Left ventricle myocardium inferior (tissue), 1 donor: ENCODE measurements around the gene PLSCR4. TPM values are rescaled to one million over a fixed set of nuclear protein-coding genes. Genes with fewer than 3 reads are reported as not detected.

ENCODE experiments used
- DNase-seq: peaks from one replicate; pipeline ENCODE4 v3.0.0-alpha.2; 2020
- H3K27ac ChIP-seq: fragments of 200-600 bp; replicated peaks from 2 replicates; pipeline ENCODE4 v1.8.0; 2021
- H3K27me3 ChIP-seq: fragments of 200-600 bp; 2 replicates; pipeline ENCODE4 v1.8.0; 2021; ENCODE audit warnings: low read depth
- H3K36me3 ChIP-seq: fragments of 200-600 bp; 2 replicates; pipeline ENCODE4 v1.8.0; 2021
- H3K4me1 ChIP-seq: fragments of 200-600 bp; 2 replicates; pipeline ENCODE4 v1.8.0; 2021
- H3K4me3 ChIP-seq: fragments of 200-600 bp; 2 replicates; pipeline ENCODE4 v1.8.0; 2021; ENCODE audit warnings: mild to moderate bottlenecking, moderate library complexity
- H3K9me3 ChIP-seq: fragments of 200-600 bp; replicated peaks from 2 replicates; pipeline ENCODE4 v1.8.0; 2021
- CTCF ChIP-seq: fragments of 200-600 bp; IDR thresholded peaks from 2 replicates; pipeline ENCODE4 v1.8.0; 2021; ENCODE audit warnings: antibody characterized with exemption, mild to moderate bottlenecking, borderline replicate concordance
- intact Hi-C: fragments of 100-400 bp; cut with micrococcal nuclease; formaldehyde crosslinking; loops from one replicate; pipeline ENCODE4 v1.11.0; 2022
- total RNA-seq: library from RNA; stranded (reverse); fragmentation: NEBNext Ultra II Directional; extraction: Animal tissue kit (Norgen Biotek cat#: 25700); gene quantifications from one replicate; pipeline ENCODE4 v1.2.1, GENCODE V29; 2021
- donor health status: DM: no; HTN: yes; CAD: no; lungs with severe emphysema.

The PLSCR4 gene
- total RNA-seq, 1 donor from 2014 or later: 12.1 TPM

GRCh38 chr3:146164506-146164905, 86.4 kb downstream of the PLSCR4 start:
- no peaks in the 10 kb centered on the region for H3K9me3 ChIP-seq
- no peak for TF ChIP-seq CTCF
- no peak overlapping the region for H3K4me3 ChIP-seq
- H3K36me3 ChIP-seq: no peaks in the 10 kb centered on the region
- peaks cover 54% of the 10 kb centered on the region for H3K4me1 ChIP-seq
- H3K27ac ChIP-seq: peak overlapping the region; percentile 9
- DNase-seq: no peak
- no peaks in the 10 kb centered on the region for H3K27me3 ChIP-seq
- intact Hi-C loops: no loop called here

- DNase-seq: no peak
- H3K27me3 ChIP-seq: no peaks in the 10 kb centered on the region
- no peak overlapping the region for H3K4me3 ChIP-seq
- no peaks in the 10 kb centered on the region for H3K9me3 ChIP-seq
- TF ChIP-seq CTCF: no peak
- no peaks in the 10 kb centered on the region for H3K36me3 ChIP-seq
- intact Hi-C loops: no loop called here
- H3K4me1 ChIP-seq: peaks cover 59% of the 10 kb centered on the region
- no peak overlapping the region for H3K27ac ChIP-seq
Observed at GRCh38 chr3:146164071-146164470, 86.8 kb downstream of the PLSCR4 start.

GRCh38 chr3:146163584-146163983, 87.3 kb downstream of the PLSCR4 start:
- Histone ChIP-seq H3K27me3 (no peaks in the 10 kb centered on the region), H3K9me3 (no peaks in the 10 kb centered on the region), H3K27ac (no peak overlapping the region), H3K4me1 (peaks cover 63% of the 10 kb centered on the region), H3K4me3 (no peak overlapping the region), H3K36me3 (no peaks in the 10 kb centered on the region)
- intact Hi-C loops: no loop called here
- DNase-seq: no peak
- TF ChIP-seq CTCF: no peak

- no peak for DNase-seq
- intact Hi-C loops: no loop called here
- Histone ChIP-seq H3K27me3 (no peaks in the 10 kb centered on the region), H3K27ac (peak overlapping the region; percentile 98), H3K4me1 (peaks cover 74% of the 10 kb centered on the region), H3K36me3 (no peaks in the 10 kb centered on the region), H3K4me3 (no peak overlapping the region), H3K9me3 (no peaks in the 10 kb centered on the region)
- TF ChIP-seq CTCF: no peak
Observed at GRCh38 chr3:146162561-146162960, 88.3 kb downstream of the PLSCR4 start.

GRCh38 chr3:146161663-146162002, 89.3 kb downstream of the PLSCR4 start:
- peak overlapping the region; percentile 98 for H3K27ac ChIP-seq
- TF ChIP-seq CTCF: no peak
- peak; percentile 33 for DNase-seq
- no peaks in the 10 kb centered on the region for H3K9me3 ChIP-seq
- no peaks in the 10 kb centered on the region for H3K36me3 ChIP-seq
- H3K27me3 ChIP-seq: no peaks in the 10 kb centered on the region
- peaks cover 80% of the 10 kb centered on the region for H3K4me1 ChIP-seq
- H3K4me3 ChIP-seq: peak overlapping the region; percentile 88
- intact Hi-C loops: no loop called here

GRCh38 chr3:146160964-146161662, 89.8 kb downstream of the PLSCR4 start, which contains the start of gene PLOD2:
Gene PLOD2 (minus strand): TSS chr3:146161184. CDS start chr3:146160989, 195 bp downstream.
- Histone ChIP-seq H3K4me3 (peak within 1 kb of the TSS; percentile 88), H3K27ac (peak within 1 kb of the TSS; percentile 98), H3K27me3 (no peaks in the 10 kb centered on the region), H3K4me1 (peaks cover 82% of the 10 kb centered on the region), H3K9me3 (no peaks in the 10 kb centered on the region), H3K36me3 (no peaks in the 10 kb centered on the region)
- DNase-seq: peak; percentile 84
- intact Hi-C loops: no loop called here
- TF ChIP-seq CTCF: peak; percentile 10
